ENCODE data around the gene ZSWIM7. TPM values are rescaled to one million over a fixed set of nuclear protein-coding genes. Genes with fewer than 3 reads are reported as not detected.

Gene ZSWIM7
- total RNA-seq, 1 donor from 2014 or later, result 43.9 TPM

DNA sequence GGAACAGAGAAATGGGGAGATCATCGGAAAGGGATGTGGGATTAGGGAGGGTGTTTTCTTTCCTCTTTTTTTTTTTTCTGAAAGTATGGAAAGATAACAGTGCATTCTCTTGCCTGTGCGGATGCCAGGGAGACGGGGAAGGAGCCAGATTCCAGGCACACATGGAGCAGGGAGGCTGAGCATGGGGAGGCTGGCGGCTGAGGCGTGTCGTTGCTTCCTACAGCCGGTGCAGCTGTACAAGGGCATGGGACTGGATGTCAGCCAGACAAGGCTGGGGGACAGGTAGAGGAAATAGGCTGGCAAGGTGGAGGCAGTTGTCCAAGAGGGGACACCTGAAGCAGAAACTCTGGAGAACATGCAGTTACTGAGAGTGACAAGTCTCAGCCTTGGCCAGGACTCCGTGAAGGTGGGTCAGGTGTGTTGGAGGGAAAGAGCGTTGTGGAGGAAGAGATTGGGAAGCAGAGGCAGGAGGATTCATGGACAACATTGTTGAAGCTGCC is 71.2 kb downstream of the ZSWIM7 start:
- H3K9ac ChIP-seq, result no peak overlapping the region
- peaks cover 4% of the 10 kb centered on the region for H3K4me1 Mint-ChIP-seq

More for the DNA sequence above, 71.2 kb downstream of the ZSWIM7 start:
- Histone ChIP-seq H4K20me1 (ENCODE audit: low read depth) (no peaks in the 10 kb centered on the region), H3K9me3 (ENCODE audit: low read depth) (no peaks in the 10 kb centered on the region), H3F3A (ENCODE audit: low read depth) (no peaks in the 10 kb centered on the region), H3K4me1 (no peaks in the 10 kb centered on the region), H3K4me3 (no peak overlapping the region), H3K27me3 (no peaks in the 10 kb centered on the region), H3K79me2 (ENCODE audit: low read depth) (no peaks in the 10 kb centered on the region), H2AFZ (replicated peaks) (no peak overlapping the region), H3K4me2 (no peak overlapping the region), H3K36me3 (no peaks in the 10 kb centered on the region), H3K27ac (no peak overlapping the region)
- TF ChIP-seq, protein P1, sequence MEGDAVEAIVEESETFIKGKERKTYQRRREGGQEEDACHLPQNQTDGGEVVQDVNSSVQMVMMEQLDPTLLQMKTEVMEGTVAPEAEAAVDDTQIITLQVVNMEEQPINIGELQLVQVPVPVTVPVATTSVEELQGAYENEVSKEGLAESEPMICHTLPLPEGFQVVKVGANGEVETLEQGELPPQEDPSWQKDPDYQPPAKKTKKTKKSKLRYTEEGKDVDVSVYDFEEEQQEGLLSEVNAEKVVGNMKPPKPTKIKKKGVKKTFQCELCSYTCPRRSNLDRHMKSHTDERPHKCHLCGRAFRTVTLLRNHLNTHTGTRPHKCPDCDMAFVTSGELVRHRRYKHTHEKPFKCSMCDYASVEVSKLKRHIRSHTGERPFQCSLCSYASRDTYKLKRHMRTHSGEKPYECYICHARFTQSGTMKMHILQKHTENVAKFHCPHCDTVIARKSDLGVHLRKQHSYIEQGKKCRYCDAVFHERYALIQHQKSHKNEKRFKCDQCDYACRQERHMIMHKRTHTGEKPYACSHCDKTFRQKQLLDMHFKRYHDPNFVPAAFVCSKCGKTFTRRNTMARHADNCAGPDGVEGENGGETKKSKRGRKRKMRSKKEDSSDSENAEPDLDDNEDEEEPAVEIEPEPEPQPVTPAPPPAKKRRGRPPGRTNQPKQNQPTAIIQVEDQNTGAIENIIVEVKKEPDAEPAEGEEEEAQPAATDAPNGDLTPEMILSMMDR (IDR thresholded peaks at IDR 0.05), result no peak
- TF ChIP-seq EZH2phosphoT487 (IDR thresholded peaks at IDR 0.05) (no peak), EZH2 (IDR thresholded peaks at IDR 0.05) (no peak)
- Mint-ChIP-seq H3K27ac (no peak overlapping the region), H3K27me3 (ENCODE audit: insufficient read depth, low read depth) (peaks cover 7% of the 10 kb centered on the region), H3K36me3 (no peaks in the 10 kb centered on the region), H3K9me3 (no peaks in the 10 kb centered on the region), H3K4me3 (no peak overlapping the region)
- no peak for DNase-seq (ENCODE audit: low spot score)

Other genes starting within 250 kb of the ZSWIM7 start
- 1.9 and 4.4 TPM in 2 replicates for gene ADORA2B, start 54.6 kb downstream of the ZSWIM7 start, total RNA-seq (ENCODE audit: low replicate concordance)
- gene TTC19, start 120 bp upstream of the ZSWIM7 start, total RNA-seq (ENCODE audit: low replicate concordance), result 47.1 and 52.9 TPM in 2 replicates
- 73.7 and 86.8 TPM in 2 replicates for gene NCOR1, start 215.8 kb upstream of the ZSWIM7 start, total RNA-seq (ENCODE audit: low replicate concordance)
- 42.0 and 57.0 TPM in 2 replicates for gene PIGL, start 217.5 kb upstream of the ZSWIM7 start, total RNA-seq (ENCODE audit: low replicate concordance)